Mammary epithelial cell (primary cell): ENCODE data around the gene SRSF10.

Experiments used
- EZH2 ChIP-seq: IDR thresholded peaks from 2 replicates; pipeline ENCODE4 v1.6.1; 2012; ENCODE audit warnings: low read length, inconsistent platforms, borderline replicate concordance
- TF ChIP-seq, protein P1 (sequence below), 2 donors: IDR thresholded peaks in 1 of 2; conservative IDR thresholded peaks in 1 of 2; 2 replicates each; pipeline ENCODE4 v1.5.1; 2011 to 2012; ENCODE audit warnings: inconsistent platforms in 2 of 2, low read length in 2 of 2, mild to moderate bottlenecking in 2 of 2, control low read depth in 1 of 2, low read depth in 1 of 2; ENCODE audit not compliant: insufficient read depth in 1 of 2; ENCODE audit errors: extremely low read depth in 1 of 2

DNA sequence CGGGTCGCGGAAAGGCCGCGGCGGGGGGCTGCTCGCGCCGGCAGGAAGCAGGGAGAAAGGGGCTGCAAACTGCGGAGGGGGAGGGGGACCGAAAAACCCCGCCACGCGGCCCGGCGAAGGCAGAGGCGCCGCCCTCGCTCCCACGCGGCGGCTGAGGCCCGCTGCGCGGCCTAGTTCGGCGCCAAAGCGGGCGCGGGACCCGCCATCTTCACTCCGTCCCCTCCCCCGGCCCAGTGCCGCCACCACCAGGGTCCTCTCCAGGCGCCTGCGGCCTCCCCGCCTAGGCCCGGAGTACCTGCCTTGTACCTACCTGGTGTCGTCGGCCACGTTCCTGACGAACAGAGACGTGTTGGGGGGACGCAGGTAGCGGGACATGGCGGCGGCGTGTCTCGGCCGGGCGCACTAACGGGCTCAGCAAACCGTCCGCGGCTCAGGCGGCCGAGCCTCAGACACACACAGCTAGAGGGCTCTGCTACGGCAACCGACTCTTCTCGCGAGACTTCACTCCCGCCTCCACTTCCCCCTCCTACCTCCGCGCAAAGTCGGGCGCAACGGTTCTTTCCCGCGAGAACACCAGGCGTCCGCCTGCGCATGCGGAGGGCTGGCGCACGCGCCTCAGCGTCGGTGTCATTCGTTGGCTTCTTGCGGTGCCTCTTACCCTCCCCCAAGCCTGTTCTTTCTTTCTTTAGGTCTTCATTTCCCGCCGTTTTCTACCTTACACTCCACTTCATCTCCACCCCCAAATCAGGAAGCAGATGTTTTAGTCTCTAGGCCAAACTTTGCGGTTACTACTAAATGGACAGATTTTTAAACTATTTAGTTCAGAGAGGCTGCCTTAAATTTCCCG lies at the start of gene SRSF10:
- TF ChIP-seq, protein P1, sequence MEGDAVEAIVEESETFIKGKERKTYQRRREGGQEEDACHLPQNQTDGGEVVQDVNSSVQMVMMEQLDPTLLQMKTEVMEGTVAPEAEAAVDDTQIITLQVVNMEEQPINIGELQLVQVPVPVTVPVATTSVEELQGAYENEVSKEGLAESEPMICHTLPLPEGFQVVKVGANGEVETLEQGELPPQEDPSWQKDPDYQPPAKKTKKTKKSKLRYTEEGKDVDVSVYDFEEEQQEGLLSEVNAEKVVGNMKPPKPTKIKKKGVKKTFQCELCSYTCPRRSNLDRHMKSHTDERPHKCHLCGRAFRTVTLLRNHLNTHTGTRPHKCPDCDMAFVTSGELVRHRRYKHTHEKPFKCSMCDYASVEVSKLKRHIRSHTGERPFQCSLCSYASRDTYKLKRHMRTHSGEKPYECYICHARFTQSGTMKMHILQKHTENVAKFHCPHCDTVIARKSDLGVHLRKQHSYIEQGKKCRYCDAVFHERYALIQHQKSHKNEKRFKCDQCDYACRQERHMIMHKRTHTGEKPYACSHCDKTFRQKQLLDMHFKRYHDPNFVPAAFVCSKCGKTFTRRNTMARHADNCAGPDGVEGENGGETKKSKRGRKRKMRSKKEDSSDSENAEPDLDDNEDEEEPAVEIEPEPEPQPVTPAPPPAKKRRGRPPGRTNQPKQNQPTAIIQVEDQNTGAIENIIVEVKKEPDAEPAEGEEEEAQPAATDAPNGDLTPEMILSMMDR (conservative IDR thresholded peaks at IDR 0.05 in 1 of 2, IDR thresholded peaks at IDR 0.05 in 1 of 2; ENCODE audit: extremely low read depth in 1 of 2, insufficient read depth in 1 of 2, low read depth in 1 of 2, low read length in 2 of 2): peak in 1 of 2 donors; percentile 41
- no peak for TF ChIP-seq EZH2
